HG03097 (cell line): Measurements from ENCODE around the gene CDC14C.
"Not testable (repeated sequence)": the region's sequence is repeated elsewhere in the genome, so short reads cannot be mapped to it uniquely, and the experiment has no call there.

Experiments used
- ATAC-seq: cut with Tn5 transposase; IDR thresholded peaks from one replicate; pipeline ENCODE4 v1.9.1; 2021; ENCODE audit not compliant: unreplicated experiment, low FRiP score

CDC14C gene

DNA sequence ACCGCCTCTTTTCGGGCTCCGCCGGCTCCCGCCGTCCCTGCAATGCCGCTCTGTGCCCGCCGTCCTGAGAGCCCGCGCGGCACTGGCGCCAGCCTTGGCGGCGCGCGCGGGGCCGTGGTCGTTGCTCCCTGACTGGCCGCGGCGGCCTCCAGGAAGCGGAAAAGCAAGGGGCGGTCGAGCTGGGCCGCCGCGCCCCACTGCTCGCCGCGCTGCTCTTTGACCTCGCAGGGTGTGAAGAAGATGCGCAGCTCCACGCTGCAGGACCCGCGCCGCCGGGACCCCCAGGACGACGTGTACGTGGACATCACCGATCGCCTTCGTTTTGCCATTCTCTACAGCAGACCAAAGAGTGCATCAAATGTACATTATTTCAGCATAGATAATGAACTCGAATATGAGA lies at the start of gene CDC14C:
Gene CDC14C, plus strand, starts transcription at position 115 of the 400 bp plus-strand sequence. Its CDS starts 126 bp downstream, at position 241.
- ATAC-seq, result no peak

DNA sequence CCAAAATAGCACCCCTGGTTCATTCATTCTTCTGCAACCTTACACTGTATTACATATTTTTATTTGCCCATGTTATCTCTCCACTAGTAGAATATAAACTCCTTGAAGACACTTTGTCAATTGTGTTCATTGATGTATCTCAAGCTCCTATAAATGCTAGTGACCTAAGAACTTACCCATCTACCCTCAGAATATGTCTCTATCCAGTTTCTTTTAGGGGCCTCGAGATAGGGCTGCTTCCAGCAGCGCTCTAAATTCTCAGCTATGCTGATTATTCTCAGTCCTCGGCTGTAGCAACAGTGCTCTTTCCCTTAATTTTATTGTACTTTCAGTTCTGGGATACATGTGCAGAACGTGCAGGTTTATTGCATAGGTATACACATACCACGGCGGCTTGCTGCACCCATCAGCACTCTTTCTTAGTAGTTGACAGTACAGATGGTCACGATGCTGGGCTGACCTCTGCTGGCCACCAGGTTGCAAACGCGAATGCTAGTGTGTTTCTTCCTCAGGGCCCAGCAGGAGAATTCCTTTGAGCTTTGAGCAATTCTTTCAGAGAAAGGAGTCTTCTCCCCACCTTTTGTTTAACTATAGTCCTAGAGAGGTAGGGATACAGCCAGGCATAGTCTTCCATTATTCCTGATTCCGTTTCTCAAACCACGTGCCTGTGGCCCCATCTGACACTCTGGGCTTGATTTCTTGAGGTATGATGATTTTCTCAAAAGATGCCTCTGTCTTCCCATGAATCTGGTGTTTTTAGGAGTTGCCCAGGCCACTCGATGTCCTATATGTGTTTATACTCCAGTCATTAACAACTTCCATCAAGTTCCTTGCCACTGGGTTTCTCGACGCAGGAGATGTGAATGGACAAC lies 49.1 kb upstream of the CDC14C start:
- ATAC-seq, result no peak

DNA sequence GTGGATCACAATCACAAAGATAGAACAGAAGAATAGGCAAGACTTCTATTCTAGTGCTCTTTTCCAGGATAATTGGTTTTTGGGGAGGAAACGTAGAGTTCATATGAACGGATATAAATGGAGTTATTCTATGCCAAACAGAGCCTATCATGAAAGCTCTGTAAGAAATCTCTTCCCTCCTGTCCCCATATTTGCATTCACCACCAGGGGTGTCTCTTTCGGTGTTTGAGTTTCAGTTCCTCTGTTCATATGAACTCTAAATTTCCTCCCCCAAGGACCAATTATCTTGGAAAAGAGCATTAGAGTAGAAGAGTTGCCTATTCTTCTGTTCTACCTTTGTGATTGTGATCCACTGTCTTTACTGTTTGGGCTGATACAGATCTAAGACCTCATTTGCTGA lies 48.3 kb upstream of the CDC14C start:
- ATAC-seq, result no peak

DNA sequence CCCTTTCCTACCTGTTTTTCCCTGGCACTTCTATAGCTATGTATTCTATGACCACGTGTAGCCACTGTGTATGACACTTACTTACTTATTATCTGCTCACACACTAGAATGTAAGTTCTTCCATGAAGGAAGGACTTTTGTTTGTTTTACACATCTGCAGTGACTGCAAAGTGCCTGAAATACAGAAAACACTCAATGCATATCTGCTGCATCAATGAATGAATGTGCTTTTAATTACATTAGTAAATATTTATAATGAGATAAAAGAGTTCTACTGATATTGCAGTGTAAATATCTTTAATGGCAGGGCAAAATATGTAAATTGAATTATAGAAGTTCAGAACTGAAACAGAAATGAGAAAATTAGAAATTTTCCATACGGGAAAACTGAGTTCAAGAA lies 43.5 kb upstream of the CDC14C start:
- ATAC-seq, result no peak

DNA sequence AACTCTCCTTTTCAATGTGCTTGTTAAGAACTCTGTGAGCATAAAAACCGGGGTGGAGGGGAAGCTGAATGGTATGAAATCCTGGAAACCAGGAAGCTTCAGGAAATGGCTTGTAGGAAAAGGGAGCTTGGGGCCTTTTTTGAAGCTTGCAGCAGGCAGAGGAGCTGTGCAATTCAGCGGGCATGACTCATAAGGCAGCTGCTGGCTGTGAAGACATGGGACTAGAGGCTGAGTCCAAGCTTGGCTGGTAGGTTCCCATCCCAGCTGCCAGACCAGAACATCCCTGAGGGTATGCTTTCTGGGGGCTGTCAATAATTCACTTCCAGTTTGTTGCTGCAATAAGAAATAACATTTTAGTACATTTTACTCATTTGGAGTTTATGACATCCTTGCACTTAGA lies 36.8 kb upstream of the CDC14C start:
- ATAC-seq, result no peak

DNA sequence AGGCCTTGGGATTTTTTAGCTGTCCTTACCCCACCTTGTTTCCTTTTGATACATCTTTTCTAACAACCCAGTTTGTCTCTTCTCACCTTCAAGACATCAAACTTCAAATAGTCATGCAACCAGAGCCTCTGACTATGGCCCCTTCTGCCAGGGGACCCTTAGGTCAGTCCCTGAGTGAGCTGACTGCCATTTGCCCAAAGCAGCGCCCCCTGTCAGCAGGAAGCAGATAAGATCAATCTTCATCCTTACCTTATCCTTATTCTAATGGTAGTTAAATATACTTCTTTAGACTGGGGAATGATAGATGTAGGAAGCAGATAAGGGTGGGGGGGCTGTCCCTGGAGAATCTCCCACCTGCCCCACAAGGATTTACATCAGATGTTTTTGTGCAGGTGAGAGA lies 29.8 kb upstream of the CDC14C start:
- ATAC-seq, result no peak

DNA sequence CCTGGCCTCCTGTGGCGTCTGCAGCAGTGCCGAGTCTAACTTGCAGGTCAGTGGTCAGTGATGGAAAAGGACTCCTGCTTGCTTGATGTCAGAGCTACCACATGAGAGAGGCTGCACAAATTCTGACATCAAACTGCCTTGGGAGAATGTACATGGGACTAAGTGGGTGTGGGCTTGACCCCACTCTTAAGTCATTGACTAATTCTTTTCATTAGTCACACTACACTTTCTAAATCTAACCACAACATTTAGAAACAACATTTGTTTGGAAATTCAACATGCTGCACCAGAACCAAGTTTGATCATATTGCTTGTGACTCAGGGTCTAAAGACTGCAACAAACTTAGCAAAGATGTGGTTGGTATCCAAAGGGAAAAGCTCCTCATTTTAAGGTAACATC lies 24.4 kb upstream of the CDC14C start:
- ATAC-seq, result no peak

DNA sequence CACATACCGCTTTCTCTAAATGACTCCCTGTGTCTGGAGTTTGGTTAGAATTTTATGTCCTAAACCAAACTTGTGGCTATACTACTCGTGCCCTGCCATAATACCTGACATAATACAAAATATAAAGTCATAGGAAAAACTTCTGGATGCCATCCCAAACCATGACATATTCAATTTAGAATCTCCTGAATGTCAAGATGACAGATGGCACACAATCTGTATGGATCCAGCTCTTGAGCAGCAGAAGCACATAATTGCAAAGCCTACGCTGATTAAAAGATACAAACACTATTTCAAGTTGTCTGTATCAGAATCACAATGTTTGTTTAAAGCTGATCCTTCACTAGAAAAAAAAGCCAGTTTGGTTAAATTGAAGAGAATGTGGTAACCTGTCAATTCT lies 22.4 kb upstream of the CDC14C start:
- ATAC-seq, result no peak

DNA sequence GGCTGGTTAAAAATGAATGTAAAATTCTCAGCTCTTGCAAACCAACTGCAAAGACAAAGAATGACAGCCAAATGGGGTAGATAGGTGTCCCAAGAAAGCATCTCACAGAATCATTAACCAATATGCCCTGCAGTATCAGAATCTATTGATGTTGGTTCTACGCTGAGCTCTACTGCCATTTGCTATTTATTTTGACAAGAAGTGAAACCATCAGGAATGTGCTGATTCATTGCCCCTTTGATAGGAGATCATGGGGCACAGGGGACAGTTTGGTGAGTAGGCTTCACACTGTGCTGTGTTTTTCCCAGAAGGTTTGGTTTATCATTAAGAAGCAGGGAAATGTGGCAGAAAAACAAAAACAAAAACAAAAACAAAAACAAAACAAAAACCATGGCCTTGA lies 19.4 kb upstream of the CDC14C start:
- ATAC-seq, result no peak

DNA sequence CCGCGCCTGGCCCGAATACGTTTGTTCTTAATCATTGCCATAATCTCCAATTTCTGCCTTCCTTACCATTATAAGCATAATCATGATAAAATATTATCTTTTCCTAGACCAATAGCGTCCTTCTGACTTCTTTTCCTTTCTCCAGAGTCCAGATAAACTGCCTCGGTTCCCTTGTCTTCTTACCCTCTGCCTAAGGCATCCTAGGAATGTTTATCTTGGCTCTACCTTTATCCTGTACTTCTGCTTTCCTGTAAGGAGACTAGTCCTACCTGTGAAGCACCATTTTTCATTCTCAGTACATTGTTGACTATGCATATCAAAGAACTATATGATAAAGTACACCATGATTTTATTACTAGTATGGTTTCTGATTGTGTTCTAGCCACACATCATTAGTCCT lies 18.7 kb upstream of the CDC14C start:
- not testable (repeated sequence) for ATAC-seq

DNA sequence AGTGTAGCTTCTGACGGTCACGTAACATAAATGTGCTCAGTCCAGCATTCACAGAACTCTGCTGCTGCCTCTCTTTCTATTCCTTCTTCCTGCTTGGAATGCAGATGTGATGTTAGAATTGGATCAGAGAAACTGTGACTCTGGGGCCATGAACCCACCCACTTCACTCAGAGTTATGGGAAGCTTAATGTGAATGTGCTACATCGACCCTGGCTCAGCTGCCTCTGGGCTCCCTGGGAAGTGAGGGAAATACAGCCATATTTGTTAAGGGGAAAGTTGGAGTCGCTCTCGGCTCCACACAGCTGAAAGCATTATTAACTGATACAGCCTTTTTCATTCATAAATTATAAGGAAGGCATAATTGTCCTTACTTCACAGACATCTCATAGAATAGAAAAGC lies 14.5 kb upstream of the CDC14C start:
- ATAC-seq, result not testable (repeated sequence)

DNA sequence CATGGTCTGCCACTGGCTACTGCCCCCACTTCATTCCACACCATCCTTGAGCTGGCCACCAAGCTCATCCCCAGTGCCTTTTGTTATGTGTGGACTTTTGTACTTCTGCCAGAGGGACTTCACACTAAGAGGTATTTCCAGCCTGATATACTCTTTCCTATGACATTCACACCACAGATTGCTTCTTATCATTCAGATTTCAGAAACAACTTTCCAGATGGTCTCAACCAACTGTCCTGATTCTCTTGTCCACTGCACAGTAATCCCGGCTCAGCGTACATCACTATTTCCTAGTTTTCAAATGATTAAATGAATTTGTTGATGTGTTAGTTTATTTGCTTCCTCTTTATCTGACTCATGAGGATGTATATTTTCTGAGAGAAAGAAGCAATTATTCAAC lies 7.1 kb downstream of the CDC14C start:
- ATAC-seq, result no peak

DNA sequence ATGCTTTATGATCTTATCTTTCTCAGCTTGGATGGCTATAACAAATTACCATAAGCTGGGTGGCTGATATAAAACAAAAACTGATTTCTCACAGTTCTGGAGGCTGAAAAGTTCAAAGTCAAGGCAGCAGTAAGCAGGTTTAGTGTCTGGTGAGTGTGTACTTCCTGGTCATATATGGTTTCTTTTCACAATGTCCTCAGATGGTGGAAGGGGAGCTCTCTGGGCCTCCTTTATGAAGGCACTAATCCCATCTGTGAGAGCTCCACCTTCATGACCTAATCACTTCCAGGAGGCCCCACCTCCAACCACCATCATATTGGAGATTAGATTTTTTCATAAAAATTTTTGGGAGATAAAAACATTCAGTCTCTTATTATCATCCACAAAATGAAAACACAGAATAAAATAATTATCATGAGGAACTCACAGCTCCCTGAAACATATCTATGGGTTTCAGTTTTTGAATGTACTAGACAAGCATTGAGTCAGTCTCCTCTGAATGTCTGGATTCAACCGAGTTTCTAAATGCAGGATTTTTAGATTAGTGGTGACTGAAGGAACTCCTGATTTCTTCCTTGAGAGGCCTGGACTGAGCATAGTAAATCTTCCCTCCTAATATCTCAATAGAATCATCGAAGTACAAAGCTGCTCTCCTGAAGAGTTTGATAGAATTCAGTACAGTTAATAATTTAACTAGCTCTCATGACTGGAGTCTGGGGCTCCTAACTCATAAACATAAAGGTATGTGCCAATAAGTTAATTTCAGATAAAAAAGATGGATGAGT lies 8.0 kb downstream of the CDC14C start:
- ATAC-seq, result no peak

DNA sequence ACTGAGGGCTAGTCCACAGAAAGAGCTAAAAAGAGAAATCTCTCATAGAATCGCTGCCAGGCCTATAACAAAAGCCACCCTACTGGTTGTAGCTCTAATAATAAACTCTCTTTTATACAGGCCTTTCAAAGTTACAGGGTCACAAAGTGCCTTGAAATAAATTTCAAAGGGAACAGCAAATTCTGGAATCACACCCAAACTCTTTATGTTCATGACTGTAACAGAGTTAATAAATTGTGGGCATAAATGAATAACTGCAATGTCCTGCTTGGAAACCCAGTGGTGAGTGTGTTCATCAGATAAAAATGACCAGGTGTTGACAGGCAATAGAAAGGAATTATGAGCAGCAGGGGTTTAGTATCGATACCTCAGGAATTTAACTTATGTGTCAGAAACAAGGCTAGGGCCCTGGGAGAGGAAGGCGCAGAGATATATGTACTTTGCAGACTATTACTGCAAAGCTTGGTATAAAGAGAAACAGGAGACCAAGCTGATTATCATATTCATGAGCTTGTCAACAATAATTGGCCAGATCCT lies 9.3 kb downstream of the CDC14C start:
- no peak for ATAC-seq

DNA sequence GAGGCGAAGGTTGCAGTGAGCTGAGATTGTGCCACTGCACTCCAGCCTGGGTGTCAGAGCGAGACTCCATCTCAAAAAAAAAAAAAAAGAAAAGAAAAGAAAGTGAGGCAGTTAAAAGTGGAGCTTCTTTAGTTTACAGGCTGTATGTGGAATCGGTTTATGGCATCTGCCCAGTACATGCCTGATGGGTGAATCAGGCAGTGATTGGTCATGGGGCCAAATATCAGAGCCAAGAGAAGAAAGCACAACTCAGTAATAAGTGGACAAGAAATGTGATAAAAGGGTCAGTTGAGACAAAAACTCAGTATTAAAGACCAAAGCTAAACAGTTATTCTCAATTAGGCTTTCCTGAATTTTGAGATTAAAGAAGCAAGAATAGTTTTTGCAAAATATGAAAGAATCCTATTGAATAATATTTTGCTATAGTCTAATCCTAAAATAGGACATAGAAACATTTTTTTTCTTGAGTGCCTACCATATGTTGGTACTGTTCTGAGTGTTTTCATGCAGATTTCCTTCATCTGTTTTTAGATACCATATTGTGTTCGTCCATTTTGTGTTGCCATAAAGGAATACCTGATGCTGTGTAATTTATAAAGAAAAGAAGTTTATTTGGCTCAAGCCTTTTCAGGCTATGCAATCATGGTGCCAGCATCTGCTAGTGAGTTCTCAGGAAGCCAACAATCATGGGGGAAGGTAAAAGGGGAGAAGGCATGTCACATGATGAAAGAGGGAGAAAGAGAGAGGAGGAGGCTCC lies 14.4 kb downstream of the CDC14C start:
- ATAC-seq, result no peak

DNA sequence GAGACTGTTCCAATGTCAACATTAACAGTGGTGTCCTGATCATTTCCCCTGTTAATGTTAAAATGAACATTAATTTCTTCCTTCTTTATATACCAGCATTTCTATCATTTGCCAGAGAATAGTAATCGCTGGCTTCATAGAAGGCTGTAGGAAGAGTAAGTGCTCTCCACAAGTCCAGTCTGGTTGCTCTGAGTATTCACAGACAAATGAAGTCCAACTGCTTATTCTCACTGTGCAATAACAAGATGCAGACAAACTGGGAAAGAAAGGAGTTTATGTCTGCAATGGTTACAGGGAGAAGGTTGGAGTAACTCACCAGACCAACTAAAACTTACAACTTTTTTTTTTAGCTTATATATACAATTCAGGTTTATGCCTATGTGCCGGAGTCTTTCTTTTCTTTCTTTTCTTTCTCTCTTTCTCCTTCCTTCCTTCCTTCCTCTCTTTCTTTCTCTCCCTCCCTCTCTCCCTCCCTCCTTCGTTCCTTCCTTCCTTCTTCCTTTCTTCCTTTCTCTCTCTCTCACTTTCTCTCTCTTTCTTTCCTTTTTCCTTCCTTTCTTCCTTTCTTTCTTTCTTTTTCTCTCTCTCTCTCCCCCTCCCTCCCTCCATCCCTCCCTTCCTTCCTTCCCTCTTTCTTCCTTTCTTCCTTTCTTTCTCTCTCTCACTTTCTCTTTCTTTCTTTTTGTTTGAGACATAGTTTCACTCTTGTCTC lies 19.1 kb downstream of the CDC14C start:
- no peak for ATAC-seq

DNA sequence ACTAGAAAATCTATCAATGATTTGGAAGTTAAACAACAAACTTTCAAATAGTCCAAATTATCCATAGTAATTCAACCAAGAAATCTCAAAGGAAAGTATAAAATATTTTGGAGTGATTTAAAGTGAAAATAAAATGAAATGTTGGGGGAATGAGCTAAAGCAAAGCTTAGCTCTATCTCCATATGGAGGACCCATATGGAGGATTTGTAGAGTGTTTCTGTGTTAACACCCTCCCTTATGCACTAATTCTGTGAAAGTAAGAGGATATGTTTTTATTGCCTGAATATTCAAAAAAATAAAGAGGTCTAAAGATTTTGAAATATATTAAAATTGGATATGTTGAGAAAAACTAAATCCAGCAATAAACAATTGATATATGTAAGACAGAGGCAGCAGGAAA lies 31.6 kb downstream of the CDC14C start:
- ATAC-seq, result no peak

DNA sequence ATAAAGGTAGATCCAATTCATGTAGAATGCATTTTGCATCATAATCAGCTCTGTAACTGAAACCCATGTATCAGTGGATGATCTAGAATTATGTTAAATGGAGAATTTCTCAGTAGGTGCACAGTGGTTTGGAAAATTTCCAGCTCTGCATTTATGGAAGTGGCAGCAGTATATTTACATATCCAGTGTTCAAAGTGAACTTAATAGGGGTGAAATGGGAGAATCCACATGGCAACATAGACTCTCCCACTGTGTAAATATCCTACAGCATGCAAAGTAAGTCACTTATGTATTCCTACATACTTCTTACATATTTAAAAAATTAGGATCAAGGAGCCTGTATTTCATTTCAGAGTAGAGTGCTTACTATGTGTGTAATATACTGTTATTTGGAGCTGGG lies 35.3 kb downstream of the CDC14C start:
- no peak for ATAC-seq

DNA sequence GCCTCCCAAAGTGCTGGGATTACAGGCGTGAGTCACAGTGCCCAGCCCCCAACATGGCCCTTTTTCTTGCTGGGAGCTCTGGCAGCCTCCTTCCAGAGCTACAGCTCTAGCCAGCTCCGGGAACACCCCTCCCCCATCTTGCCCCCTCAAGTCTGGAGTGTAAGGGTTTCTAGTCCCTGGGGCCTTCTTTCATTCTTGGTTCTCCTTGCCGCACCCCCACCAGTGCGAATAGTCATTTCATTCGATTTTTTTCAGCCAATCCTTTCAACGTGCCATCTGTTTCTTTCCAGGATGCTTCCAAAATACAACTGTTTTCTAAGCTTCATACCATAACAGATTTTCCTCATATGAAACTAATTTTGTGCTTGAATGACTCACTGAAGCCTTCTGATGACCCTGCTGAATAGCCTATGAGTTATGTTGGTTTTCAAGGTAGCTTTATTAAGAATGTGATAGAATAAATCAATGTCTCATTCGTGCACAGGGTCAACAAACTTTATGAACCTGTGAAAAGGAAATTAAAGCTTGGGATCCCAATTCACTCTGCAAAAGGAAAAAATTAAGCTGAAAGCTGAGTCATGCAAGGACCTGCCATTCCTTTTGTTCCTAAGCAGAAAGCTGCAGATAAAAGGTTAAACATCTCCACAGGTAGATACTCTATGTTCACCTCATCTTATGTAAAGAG lies 38.6 kb downstream of the CDC14C start:
- no peak for ATAC-seq

DNA sequence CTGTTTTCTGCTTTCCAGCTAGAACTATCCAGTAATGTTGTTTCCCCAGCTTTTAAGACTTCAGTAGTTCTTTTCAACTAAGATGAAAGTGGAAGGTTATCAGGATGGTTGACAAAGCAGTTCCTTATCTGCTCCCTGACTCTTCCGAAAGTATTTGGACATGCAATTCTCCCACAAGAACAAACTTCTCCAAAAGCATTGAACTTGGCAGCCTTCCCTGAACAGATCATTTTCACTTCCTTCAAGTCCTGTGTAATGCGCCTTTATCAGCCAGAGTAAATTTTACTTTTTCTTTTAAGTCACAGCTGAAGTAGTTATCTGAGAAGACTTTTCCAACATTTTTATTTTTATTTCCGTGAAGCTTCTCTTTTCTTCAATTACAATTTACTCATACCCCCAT lies 39.7 kb downstream of the CDC14C start:
- ATAC-seq, result no peak
